CD4-positive, alpha-beta T cell (primary cell): ENCODE measurements around the gene PARD3B. TPM values are rescaled to one million over a fixed set of nuclear protein-coding genes. Genes with fewer than 3 reads are reported as not detected.

Experiments used
- ATAC-seq: fragments of 200-7000 bp; cut with Tn5 transposase; one replicate; pipeline ENCODE4 v1.10.0; 2022; ENCODE audit warnings: mild to moderate bottlenecking; ENCODE audit not compliant: poor library complexity
- CTCF ChIA-PET: fragments of 350-600 bp; sonication (Branson Sonifier 250); formaldehyde crosslinking; loops from one replicate; lab custom pipeline; 2021; ENCODE audit warnings: antibody characterized with exemption, inconsistent platforms; lab: Charles Lee
- POLR2A ChIA-PET: fragments of 350-600 bp; sonication (Branson Sonifier 250); formaldehyde crosslinking; loops from one replicate; lab custom pipeline; 2021; ENCODE audit warnings: antibody characterized with exemption, inconsistent platforms; lab: Charles Lee
- DNase-seq, 14 experiments: peaks; one replicate each; pipeline ENCODE4 v3.0.0-alpha.2; 2013 to 2020; ENCODE audit warnings: mixed read lengths in 2 of 14
- H3K27ac ChIP-seq, 2 donors: one replicate each; pipeline versions ENCODE4 v1.5.1 to v1.7.0; 2013; ENCODE audit warnings: low read length in 2 of 2, low read depth in 1 of 2, mild to moderate bottlenecking in 1 of 2
- H3K27me3 ChIP-seq, 2 experiments: 1 replicate in 1 of 2; 2 replicates in 1 of 2; pipeline versions ENCODE4 v1.6.1 to v1.7.0; 2013; ENCODE audit warnings: low read length in 2 of 2, control low read depth in 1 of 2, mild to moderate bottlenecking in 1 of 2, moderate library complexity in 1 of 2; ENCODE audit not compliant: insufficient read depth in 2 of 2, control insufficient read depth in 1 of 2
- H3K36me3 ChIP-seq: one replicate; pipeline ENCODE4 v1.6.1; 2013; ENCODE audit warnings: low read length, control low read depth; ENCODE audit not compliant: insufficient read depth
- H3K4me1 ChIP-seq: one replicate; pipeline ENCODE4 v1.6.1; 2013; ENCODE audit warnings: low read length, control low read depth; ENCODE audit not compliant: insufficient read depth
- H3K4me3 ChIP-seq: one replicate; pipeline ENCODE4 v1.5.1; 2013; ENCODE audit warnings: mild to moderate bottlenecking, low read length, moderate library complexity
- H3K9me3 ChIP-seq, 2 experiments: 1 replicate in 1 of 2; 2 replicates in 1 of 2; pipeline versions ENCODE4 v1.6.1 to v1.7.0; 2013; ENCODE audit warnings: low read length in 2 of 2, mild to moderate bottlenecking in 2 of 2, control low read depth in 1 of 2, moderate library complexity in 1 of 2; ENCODE audit not compliant: control insufficient read depth in 1 of 2, insufficient read depth in 1 of 2
- H3K27ac Mint-ChIP-seq: one replicate; pipeline ENCODE4 v1.8.0; 2020; ENCODE audit warnings: mixed read lengths
- H3K27me3 Mint-ChIP-seq: one replicate; pipeline ENCODE4 v1.8.0; 2021; ENCODE audit warnings: mixed read lengths
- H3K36me3 Mint-ChIP-seq: one replicate; pipeline ENCODE4 v1.8.0; 2021; ENCODE audit warnings: low read depth, mixed read lengths
- H3K4me1 Mint-ChIP-seq: one replicate; pipeline ENCODE4 v1.8.0; 2021; ENCODE audit warnings: low read depth, mixed read lengths
- H3K4me3 Mint-ChIP-seq: one replicate; pipeline ENCODE4 v1.8.0; 2020; ENCODE audit warnings: mild to moderate bottlenecking, mixed read lengths
- H3K9me3 Mint-ChIP-seq: one replicate; pipeline ENCODE4 v1.8.0; 2020; ENCODE audit warnings: mixed read lengths
- intact Hi-C, 2 experiments: fragments of 100-400 bp; cut with DNase I in 1 of 2; cut with micrococcal nuclease in 1 of 2; formaldehyde crosslinking; loops; one replicate each; pipeline versions ENCODE4 v1.15.1 to v1.9.0; 2023 to 2025; cut with DNase I, micrococcal nuclease
- total RNA-seq, 174 experiments: library from RNA in 2 of 174; stranded (reverse) in 2 of 174; gene quantifications; one replicate each; pipeline ENCODE4 v1.2.3 and lab custom pipeline; 2021 to 2026
- TF ChIP-seq, protein P1 (sequence below): fragments of 200-600 bp; IDR thresholded peaks from one replicate; pipeline ENCODE4 v1.8.0; 2022; ENCODE audit warnings: antibody characterized with exemption, mild to moderate bottlenecking

Gene PARD3B
- total RNA-seq, 2 experiments from 2014 or later, result 0.87 to 1.9 TPM

DNA sequence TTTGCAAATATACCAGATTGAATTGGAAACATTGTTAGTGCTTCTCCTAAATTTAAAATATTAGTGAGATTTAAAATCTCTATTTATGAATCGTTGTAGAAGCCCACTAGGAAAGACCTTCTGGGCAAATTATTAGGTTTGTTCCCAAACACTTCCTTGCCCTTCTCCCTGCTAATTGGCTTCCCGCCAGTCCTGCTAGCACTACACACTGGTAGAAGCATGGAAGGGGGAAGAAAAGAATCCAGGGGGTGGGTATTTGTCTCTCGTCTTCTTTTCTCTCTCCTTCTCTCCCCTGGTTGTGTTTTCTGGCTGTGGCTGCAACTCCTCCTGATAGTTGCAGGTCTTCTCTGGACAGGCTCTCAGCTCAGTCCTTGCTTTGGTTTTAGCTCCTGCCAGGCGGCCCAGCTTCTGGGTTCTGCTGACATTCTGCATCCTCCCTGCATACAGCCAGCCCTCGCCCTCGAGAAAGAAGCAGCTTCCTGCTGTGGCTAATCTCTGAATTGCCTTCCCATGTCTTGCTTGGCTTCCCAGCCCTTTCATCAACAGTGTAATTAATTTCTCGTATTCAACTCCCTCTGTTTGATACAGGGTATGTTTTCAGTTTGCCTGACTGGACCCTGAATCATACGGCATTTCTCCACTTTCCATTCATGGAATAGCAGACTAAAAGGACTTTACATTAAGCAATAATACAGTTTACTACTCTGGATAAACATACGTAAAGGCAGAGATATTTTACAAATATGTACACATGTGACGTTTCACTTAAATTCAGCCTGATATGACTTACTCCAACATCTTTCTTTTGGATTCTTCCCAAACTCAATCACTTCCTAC lies 6.9 kb upstream of the PARD3B start:
- Histone ChIP-seq H3K9me3 (no peaks in the 10 kb centered on the region), H3K27ac (no peak overlapping the region), H3K4me3 (no peak overlapping the region), H3K36me3 (no peaks in the 10 kb centered on the region), H3K4me1 (no peaks in the 10 kb centered on the region), H3K27me3 (peaks cover under 1 to 2% of the 10 kb centered on the region in 2 experiments)
- TF ChIP-seq, protein P1, sequence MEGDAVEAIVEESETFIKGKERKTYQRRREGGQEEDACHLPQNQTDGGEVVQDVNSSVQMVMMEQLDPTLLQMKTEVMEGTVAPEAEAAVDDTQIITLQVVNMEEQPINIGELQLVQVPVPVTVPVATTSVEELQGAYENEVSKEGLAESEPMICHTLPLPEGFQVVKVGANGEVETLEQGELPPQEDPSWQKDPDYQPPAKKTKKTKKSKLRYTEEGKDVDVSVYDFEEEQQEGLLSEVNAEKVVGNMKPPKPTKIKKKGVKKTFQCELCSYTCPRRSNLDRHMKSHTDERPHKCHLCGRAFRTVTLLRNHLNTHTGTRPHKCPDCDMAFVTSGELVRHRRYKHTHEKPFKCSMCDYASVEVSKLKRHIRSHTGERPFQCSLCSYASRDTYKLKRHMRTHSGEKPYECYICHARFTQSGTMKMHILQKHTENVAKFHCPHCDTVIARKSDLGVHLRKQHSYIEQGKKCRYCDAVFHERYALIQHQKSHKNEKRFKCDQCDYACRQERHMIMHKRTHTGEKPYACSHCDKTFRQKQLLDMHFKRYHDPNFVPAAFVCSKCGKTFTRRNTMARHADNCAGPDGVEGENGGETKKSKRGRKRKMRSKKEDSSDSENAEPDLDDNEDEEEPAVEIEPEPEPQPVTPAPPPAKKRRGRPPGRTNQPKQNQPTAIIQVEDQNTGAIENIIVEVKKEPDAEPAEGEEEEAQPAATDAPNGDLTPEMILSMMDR, result no peak
- no peak for DNase-seq
- ChIA-PET POLR2A (no interaction called here), CTCF (no interaction called here)
- ATAC-seq, result no peak
- no peak overlapping the region for H3K27ac Mint-ChIP-seq
- H3K4me3 Mint-ChIP-seq, result no peak overlapping the region
- H3K27me3 Mint-ChIP-seq, result peaks cover 14% of the 10 kb centered on the region
- H3K9me3 Mint-ChIP-seq, result no peaks in the 10 kb centered on the region
- intact Hi-C loops, result no loop called here
- no peaks in the 10 kb centered on the region for H3K4me1 Mint-ChIP-seq
- no peaks in the 10 kb centered on the region for H3K36me3 Mint-ChIP-seq

DNA sequence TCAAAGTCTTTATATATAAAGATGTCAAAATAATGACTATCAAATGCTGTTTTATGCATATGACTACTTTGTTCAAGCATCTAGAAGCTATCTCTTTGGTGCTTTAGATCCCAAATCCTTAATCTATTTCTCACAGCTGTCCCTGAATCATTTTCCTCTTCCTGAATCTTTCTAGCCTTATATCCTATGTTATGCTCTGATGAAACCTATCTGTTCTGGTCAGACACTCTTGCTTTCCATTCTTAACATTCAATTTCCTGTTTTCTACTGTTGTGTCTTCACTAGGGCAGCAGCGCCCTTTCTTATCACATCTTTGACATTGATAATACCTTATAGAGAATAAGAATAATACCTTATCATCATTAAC lies 6.3 kb upstream of the PARD3B start:
- TF ChIP-seq, protein P1, result no peak
- no peaks in the 10 kb centered on the region for H3K36me3 ChIP-seq
- no peaks in the 10 kb centered on the region for H3K4me1 ChIP-seq
- Mint-ChIP-seq H3K27me3 (peaks cover 17% of the 10 kb centered on the region), H3K36me3 (no peaks in the 10 kb centered on the region), H3K27ac (no peak overlapping the region), H3K4me3 (no peak overlapping the region), H3K9me3 (no peaks in the 10 kb centered on the region), H3K4me1 (no peaks in the 10 kb centered on the region)
- peaks cover 4 to 6% of the 10 kb centered on the region in 2 experiments for H3K27me3 ChIP-seq
- POLR2A ChIA-PET, result no interaction called here
- no peak overlapping the region for H3K27ac ChIP-seq
- no peaks in the 10 kb centered on the region for H3K9me3 ChIP-seq
- no peak for ATAC-seq
- intact Hi-C loops, result no loop called here
- CTCF ChIA-PET, result interaction anchor here (0.7 kb wide), 1 partner anchor 774 kb away, joined by 3 read pairs; no protein-coding TSS in a partner anchor
- H3K4me3 ChIP-seq, result no peak overlapping the region
- DNase-seq, result no peak

DNA sequence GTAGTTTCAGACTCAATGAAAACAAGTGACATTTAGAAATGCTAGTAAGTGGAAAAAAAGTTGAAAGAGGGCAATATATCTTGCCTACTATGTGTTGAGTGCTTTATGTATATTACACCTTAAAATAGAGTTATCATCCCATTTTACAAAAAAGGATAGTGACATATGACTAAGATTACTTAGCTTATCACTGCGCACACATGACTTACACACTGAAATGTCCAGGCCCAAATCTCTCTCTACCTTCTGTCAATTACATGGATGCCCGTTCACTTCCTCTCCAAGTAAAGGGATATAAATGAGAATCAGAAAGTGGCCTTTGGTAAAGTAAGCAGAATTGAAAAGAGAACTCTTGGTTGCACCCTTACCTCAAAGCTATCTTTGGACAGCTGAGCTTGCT lies 3.6 kb upstream of the PARD3B start:
- no peak overlapping the region for H3K27ac Mint-ChIP-seq
- Histone ChIP-seq H3K9me3 (no peaks in the 10 kb centered on the region), H3K4me1 (peaks cover 8% of the 10 kb centered on the region), H3K4me3 (no peak overlapping the region), H3K27me3 (peaks cover 13 to 21% of the 10 kb centered on the region in 2 experiments), H3K27ac (no peak overlapping the region), H3K36me3 (no peaks in the 10 kb centered on the region)
- ATAC-seq (no peak), DNase-seq (no peak)
- TF ChIP-seq, protein P1, result no peak
- H3K9me3 Mint-ChIP-seq, result no peaks in the 10 kb centered on the region
- no peaks in the 10 kb centered on the region for H3K36me3 Mint-ChIP-seq
- H3K4me3 Mint-ChIP-seq, result no peak overlapping the region
- intact Hi-C loops, result no loop called here
- ChIA-PET CTCF (no interaction called here), POLR2A (no interaction called here)
- peaks cover 10% of the 10 kb centered on the region for H3K4me1 Mint-ChIP-seq
- H3K27me3 Mint-ChIP-seq, result peaks cover 34% of the 10 kb centered on the region
